Activated CD4-positive, alpha-beta memory T cell treated with anti-CD3 and anti-CD28 coated beads for 36 hours (primary cell): Measurements from ENCODE around the gene KDM4B. TPM values are rescaled to one million over a fixed set of nuclear protein-coding genes. Genes with fewer than 3 reads are reported as not detected.

Source experiments
- CTCF ChIA-PET: fragments of 350-600 bp; sonication (Branson Sonifier 250); formaldehyde crosslinking; loops from one replicate; lab custom pipeline; 2021; ENCODE audit warnings: antibody characterized with exemption, inconsistent platforms; lab: Charles Lee
- POLR2A ChIA-PET: fragments of 350-600 bp; sonication (Branson Sonifier 250); formaldehyde crosslinking; loops from one replicate; lab custom pipeline; 2021; ENCODE audit warnings: antibody characterized with exemption; lab: Charles Lee
- DNase-seq: peaks from one replicate; pipeline ENCODE4 v3.0.0-alpha.2; 2020
- H3K27ac Mint-ChIP-seq: one replicate; pipeline ENCODE4 v1.8.0; 2021; ENCODE audit warnings: mixed read lengths
- H3K27me3 Mint-ChIP-seq: one replicate; pipeline ENCODE4 v1.8.0; 2021; ENCODE audit warnings: mixed read lengths
- H3K36me3 Mint-ChIP-seq: one replicate; pipeline ENCODE4 v1.8.0; 2021; ENCODE audit warnings: mixed read lengths
- H3K4me1 Mint-ChIP-seq: one replicate; pipeline ENCODE4 v1.8.0; 2021; ENCODE audit warnings: low read depth, mixed read lengths
- H3K4me3 Mint-ChIP-seq: one replicate; pipeline ENCODE4 v1.8.0; 2021; ENCODE audit warnings: mild to moderate bottlenecking, mixed read lengths
- H3K9me3 Mint-ChIP-seq: one replicate; pipeline ENCODE4 v1.8.0; 2021; ENCODE audit warnings: mixed read lengths
- intact Hi-C: fragments of 100-400 bp; cut with micrococcal nuclease; formaldehyde crosslinking; loops from one replicate; pipeline ENCODE4 v1.15.1; 2023
- total RNA-seq, 2 experiments: library from RNA; stranded (reverse); gene quantifications; one replicate each; pipeline ENCODE4 v1.2.3, GENCODE V29; 2021

The KDM4B gene
- total RNA-seq, 2 experiments from 2014 or later = 19.2 to 20.6 TPM

DNA sequence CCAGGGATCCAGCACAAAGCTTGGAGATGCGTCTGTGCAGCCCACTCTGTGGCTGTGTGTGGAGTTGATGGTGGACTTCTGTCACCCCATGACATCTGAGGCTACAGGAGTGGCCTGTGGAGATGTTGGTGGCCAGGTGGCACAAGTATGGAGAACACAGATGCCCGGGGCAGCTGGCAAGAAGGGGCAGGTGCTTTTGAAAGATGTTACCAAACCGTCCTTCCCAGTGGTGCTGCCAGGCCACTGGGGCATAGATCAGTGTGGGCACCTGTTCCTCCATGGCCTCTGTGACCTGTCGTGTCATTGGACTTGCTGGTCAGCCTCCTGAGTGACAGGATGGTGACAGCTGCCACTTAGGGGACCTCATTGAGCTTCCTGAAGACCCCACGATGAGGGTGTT is 36.2 kb downstream of the KDM4B start:
- Mint-ChIP-seq H3K27me3 (no peaks in the 10 kb centered on the region), H3K27ac (no peak overlapping the region), H3K4me1 (peaks cover 3% of the 10 kb centered on the region), H3K9me3 (peaks cover 5% of the 10 kb centered on the region), H3K4me3 (no peak overlapping the region), H3K36me3 (peaks cover 11% of the 10 kb centered on the region)
- ChIA-PET POLR2A (no interaction called here), CTCF (no interaction called here)
- DNase-seq = no peak
- intact Hi-C loops = no loop called here

DNA sequence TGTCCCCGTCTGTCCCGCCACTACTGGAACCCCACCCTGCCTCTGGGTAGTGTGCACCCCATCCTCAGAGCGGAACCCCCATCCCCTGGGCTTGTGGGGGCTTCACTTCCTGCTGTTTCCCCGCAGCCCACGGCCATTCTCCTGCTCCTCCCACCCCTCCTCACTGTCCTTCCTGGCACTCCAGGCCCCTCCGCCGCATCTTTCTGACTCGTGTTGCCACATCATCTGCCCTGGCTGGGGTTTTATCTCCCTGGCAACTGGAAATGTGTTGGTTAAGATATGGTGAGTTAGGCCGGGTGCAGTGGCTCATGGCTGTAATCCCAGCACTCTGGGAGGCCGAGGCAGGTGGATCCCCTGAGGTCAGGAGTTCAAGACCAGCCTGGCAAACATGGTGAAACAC is 37.3 kb downstream of the KDM4B start:
- peaks cover 5% of the 10 kb centered on the region for H3K9me3 Mint-ChIP-seq
- no peak overlapping the region for H3K4me3 Mint-ChIP-seq
- H3K27me3 Mint-ChIP-seq = no peaks in the 10 kb centered on the region
- H3K27ac Mint-ChIP-seq = no peak overlapping the region
- peaks cover 11% of the 10 kb centered on the region for H3K36me3 Mint-ChIP-seq
- CTCF ChIA-PET = no interaction called here
- no peak for DNase-seq
- POLR2A ChIA-PET = no interaction called here
- H3K4me1 Mint-ChIP-seq = peaks cover 3% of the 10 kb centered on the region
- intact Hi-C loops = no loop called here

DNA sequence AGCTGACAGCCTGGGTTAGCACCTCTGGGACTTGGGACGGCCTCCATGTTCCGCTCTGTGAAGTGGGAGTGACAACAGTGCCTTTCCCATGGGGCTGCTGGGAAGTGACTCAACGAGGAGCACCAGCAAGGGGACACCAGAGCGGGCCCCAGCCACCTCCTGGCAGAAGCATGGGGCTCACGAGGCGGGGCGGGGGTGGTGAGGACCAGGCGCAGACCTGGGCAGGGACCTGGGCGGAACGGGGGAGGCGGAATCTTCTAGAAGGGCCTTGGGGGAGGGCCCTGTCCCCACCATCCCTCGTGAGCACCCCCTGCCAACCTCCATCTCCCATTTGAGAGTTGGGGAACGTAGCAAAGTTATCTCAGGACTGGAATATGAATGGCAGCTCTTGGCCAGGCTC is 37.9 kb downstream of the KDM4B start:
- no peak for DNase-seq
- Mint-ChIP-seq H3K36me3 (peaks cover 11% of the 10 kb centered on the region), H3K4me1 (no peaks in the 10 kb centered on the region), H3K4me3 (no peak overlapping the region), H3K9me3 (peaks cover 5% of the 10 kb centered on the region), H3K27me3 (no peaks in the 10 kb centered on the region), H3K27ac (no peak overlapping the region)
- intact Hi-C loops = no loop called here
- ChIA-PET POLR2A (no interaction called here), CTCF (no interaction called here)

DNA sequence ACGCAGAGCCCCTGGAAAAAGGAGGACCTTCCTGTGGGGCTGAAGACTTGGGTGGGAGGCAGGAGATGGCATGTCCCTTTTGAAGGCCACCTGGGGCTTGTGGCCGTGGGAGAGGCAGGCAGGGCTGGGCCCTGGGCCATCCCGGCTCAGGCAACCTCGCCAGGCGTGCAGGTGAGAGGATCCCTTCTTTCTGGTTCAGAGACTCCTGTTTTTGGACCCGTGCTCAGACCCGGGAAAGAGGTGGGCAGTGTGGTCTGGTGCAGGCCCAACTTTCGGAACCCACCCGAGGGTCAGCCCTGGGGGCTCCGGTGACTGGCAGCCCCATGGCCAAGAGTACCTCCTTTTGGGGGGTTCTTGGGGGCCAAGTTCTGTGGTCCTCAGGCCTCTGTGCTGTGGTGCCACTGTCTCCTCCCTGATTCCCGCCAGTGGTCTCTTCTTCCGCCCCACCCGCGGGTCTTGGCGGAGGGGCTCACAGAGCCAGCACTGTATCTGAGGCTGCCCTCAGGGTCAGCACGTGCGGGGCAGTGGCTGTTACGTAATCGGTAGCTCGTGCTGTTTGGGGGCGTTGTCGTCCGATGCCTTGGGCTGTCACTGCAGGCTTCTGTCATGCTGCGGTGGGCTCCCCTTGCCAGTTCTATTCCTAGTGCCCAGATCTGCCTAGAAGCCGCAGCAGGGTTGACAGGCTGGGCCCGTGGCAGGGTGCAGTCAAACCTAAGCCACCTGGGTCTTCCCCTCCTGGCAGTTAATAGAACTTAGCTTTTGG is 42.7 kb downstream of the KDM4B start:
- no peaks in the 10 kb centered on the region for H3K4me1 Mint-ChIP-seq
- CTCF ChIA-PET = interaction anchor here (1.3 kb wide), 1 partner anchor 19 kb away, joined by 3 read pairs; no protein-coding TSS in a partner anchor

DNA sequence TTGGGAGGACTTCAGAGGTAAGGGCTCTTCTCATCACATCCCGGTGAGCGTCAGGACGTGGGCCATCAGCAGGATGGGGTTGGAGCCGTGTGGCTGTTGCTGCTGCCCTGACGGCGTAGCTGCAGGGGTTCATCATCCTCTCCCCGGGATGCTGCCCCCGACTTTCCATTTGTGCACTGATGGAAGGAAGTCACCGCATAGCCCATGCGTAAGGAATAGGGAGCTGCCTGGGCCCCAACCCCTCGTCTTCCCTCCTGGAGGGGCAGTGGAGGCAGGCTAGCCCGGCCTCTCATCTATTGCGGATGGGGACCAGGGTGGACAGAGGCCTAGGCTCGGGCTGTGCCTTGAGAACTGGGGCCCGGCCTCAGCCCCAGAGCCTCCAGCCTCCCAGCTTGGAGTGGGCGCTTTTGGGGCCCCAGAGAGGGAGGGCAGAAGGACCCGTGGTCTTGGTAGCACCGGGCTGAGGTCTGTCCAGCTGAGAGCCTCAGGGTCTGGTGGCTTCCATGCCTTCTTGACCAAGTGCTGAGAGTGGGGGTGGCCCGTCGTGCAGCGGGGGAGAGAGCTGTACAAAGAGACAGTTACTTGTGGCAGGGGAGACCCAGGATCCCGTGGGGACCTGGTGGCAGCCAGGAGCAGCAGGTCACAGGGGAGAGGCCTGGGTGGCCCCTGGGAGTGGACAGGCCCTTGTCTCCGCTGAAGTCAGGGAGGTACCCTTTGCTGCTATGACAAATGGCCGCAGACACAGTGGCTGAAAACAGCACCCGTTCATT is 44.0 kb downstream of the KDM4B start:
- no peaks in the 10 kb centered on the region for H3K4me1 Mint-ChIP-seq
- ChIA-PET CTCF (interaction anchor here (1.3 kb wide), 1 partner anchor 18 kb away, joined by 3 read pairs; no protein-coding TSS in a partner anchor), POLR2A (no interaction called here)
- no peak overlapping the region for H3K4me3 Mint-ChIP-seq
- intact Hi-C loops = no loop called here
- H3K27ac Mint-ChIP-seq = no peak overlapping the region
- no peaks in the 10 kb centered on the region for H3K27me3 Mint-ChIP-seq
- peaks cover 3% of the 10 kb centered on the region for H3K9me3 Mint-ChIP-seq
- peaks cover 7% of the 10 kb centered on the region for H3K36me3 Mint-ChIP-seq
- no peak for DNase-seq

More for the DNA sequence above, 42.7 kb downstream of the KDM4B start:
- peaks cover 5% of the 10 kb centered on the region for H3K9me3 Mint-ChIP-seq
- H3K36me3 Mint-ChIP-seq = peaks cover 11% of the 10 kb centered on the region
- no peak overlapping the region for H3K27ac Mint-ChIP-seq
- intact Hi-C loops = no loop called here
- H3K4me3 Mint-ChIP-seq = no peak overlapping the region
- DNase-seq = no peak
- H3K27me3 Mint-ChIP-seq = no peaks in the 10 kb centered on the region
- POLR2A ChIA-PET = no interaction called here

DNA sequence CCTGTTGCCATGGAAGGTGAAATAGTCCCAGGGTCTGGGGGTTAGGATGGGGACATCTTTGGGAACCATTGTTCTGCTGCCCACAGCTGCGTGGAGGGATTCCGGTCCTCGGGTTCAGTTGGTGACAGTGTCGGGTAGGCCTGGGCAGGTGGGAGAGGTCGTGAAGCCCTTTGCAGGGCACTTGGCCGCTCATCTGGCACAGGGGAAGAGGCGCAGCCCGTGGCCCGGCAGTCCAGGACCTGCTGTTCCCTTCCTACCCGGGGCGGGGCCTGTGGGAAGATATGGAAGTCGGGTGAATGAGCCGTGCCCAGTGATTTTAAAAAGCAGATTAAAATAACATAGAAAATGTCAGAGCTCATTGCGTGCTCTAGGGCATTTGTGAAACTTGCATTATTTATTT is 44.8 kb downstream of the KDM4B start:
- DNase-seq = no peak
- Mint-ChIP-seq H3K27ac (no peak overlapping the region), H3K27me3 (no peaks in the 10 kb centered on the region), H3K36me3 (peaks cover 4% of the 10 kb centered on the region), H3K4me1 (peaks cover 4% of the 10 kb centered on the region), H3K9me3 (no peaks in the 10 kb centered on the region), H3K4me3 (no peak overlapping the region)
- ChIA-PET POLR2A (no interaction called here), CTCF (interaction anchor here (1.7 to 2.5 kb wide), 2 partner anchors 12 to 16 kb away, joined by 7 read pairs; no protein-coding TSS in a partner anchor)
- intact Hi-C loops = no loop called here

DNA sequence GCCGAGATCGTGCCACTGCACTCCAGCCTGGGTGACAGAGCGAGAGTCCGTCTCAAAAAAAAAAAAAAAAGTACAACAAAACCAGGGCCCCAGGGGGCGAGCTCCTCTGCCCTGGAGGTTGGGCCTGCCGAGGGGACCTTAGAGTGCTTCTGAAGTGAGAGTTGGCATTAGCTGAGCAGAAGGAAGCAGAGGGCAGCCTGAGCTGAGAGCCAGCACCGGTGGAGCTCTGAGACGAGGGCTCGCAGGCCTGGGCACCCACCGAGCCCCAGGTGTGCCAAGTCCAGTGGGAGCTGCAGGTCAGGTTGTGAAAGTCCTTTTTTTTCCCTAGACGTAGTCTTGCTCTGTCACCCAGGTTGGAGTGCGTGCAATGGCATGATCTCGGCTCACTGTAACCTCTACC is 46.0 kb downstream of the KDM4B start:
- Mint-ChIP-seq H3K27me3 (no peaks in the 10 kb centered on the region), H3K36me3 (peaks cover 4% of the 10 kb centered on the region), H3K4me3 (no peak overlapping the region), H3K27ac (no peak overlapping the region), H3K4me1 (peaks cover 4% of the 10 kb centered on the region), H3K9me3 (no peaks in the 10 kb centered on the region)
- CTCF ChIA-PET = interaction anchor here (0.9 to 2.5 kb wide), 4 partner anchors 13 to 224 kb away, joined by 3 to 7 read pairs (median 6); partner anchors contain the start of gene FEM1A
- POLR2A ChIA-PET = no interaction called here
- intact Hi-C loops = no loop called here
- no peak for DNase-seq

DNA sequence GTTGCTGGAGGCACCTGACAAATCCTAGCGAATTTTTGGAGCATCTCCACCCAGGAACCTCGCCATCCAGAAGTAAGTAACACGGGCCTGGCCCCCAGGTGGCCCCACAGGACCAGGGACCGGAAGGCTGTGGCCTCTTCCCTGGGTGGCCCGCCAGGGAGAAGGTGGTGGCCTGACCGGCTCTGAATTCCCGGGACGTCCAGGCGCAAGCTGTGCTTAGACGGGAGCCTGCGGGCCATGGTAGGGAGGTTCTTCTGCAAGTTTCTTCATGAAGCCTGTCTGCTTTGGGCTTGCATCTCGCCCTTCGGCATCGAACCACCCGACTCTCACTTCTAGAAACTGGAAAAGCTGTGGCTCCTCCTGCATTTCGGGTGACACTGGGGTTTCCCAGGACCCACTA is 47.4 kb downstream of the KDM4B start:
- POLR2A ChIA-PET = no interaction called here
- Mint-ChIP-seq H3K27me3 (no peaks in the 10 kb centered on the region), H3K36me3 (peaks cover 4% of the 10 kb centered on the region), H3K27ac (no peak overlapping the region), H3K4me1 (peaks cover 4% of the 10 kb centered on the region), H3K9me3 (no peaks in the 10 kb centered on the region), H3K4me3 (no peak overlapping the region)
- no peak for DNase-seq
- CTCF ChIA-PET = interaction anchor here (0.8 to 2.5 kb wide), 3 partner anchors 13 to 225 kb away, joined by 3 to 7 read pairs (median 3); partner anchors contain the start of gene FEM1A
- intact Hi-C loops = no loop called here

DNA sequence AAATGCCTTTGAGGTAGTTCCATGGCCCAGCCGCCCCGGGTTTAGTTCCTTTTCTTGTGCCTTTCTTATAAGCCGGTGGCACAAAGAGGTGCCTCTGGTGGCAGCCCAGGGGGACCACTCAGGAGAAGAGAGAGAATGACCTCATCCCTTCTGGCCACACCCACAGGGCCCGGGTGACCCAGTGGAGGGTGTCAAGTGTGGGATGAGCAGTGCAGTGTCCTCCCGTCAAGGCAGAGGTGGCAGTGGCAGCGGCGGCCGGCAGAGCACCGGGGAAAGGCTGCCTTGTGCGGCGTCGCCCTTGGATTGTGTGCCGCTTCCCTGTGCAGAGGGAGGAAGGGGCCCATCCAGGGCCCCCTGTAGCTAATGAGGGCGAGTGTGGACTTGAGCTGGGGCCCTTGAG is 47.9 kb downstream of the KDM4B start:
- Mint-ChIP-seq H3K4me1 (peaks cover 4% of the 10 kb centered on the region), H3K4me3 (no peak overlapping the region), H3K27me3 (no peaks in the 10 kb centered on the region), H3K36me3 (peaks cover 4% of the 10 kb centered on the region), H3K27ac (no peak overlapping the region), H3K9me3 (no peaks in the 10 kb centered on the region)
- no peak for DNase-seq
- POLR2A ChIA-PET = no interaction called here
- CTCF ChIA-PET = no interaction called here
- intact Hi-C loops = no loop called here

DNA sequence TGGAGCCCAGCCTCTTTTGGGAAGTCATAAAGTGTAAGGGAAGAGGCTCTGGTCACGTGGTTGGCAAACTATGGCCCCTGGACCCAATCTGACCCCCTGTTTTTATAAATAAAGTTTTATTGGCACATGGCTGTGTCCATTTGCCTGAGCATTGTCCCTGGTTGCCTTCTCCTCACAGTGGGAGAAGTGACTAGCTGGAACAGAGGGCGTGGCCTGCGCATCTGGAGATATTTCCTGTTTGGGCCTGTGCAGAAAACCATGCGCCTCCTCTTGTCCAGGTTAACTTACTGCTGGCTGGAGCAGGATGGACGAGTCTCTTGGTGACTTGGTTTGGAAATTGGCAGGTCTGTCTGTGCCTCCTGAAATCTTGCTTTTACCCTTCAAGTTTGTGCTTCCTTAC is 48.3 kb downstream of the KDM4B start:
- H3K4me1 Mint-ChIP-seq = peaks cover 4% of the 10 kb centered on the region
- ChIA-PET CTCF (no interaction called here), POLR2A (no interaction called here)
- intact Hi-C loops = no loop called here
- no peak overlapping the region for H3K27ac Mint-ChIP-seq
- H3K9me3 Mint-ChIP-seq = no peaks in the 10 kb centered on the region
- no peaks in the 10 kb centered on the region for H3K27me3 Mint-ChIP-seq
- H3K36me3 Mint-ChIP-seq = peaks cover 4% of the 10 kb centered on the region
- no peak overlapping the region for H3K4me3 Mint-ChIP-seq
- DNase-seq = no peak

DNA sequence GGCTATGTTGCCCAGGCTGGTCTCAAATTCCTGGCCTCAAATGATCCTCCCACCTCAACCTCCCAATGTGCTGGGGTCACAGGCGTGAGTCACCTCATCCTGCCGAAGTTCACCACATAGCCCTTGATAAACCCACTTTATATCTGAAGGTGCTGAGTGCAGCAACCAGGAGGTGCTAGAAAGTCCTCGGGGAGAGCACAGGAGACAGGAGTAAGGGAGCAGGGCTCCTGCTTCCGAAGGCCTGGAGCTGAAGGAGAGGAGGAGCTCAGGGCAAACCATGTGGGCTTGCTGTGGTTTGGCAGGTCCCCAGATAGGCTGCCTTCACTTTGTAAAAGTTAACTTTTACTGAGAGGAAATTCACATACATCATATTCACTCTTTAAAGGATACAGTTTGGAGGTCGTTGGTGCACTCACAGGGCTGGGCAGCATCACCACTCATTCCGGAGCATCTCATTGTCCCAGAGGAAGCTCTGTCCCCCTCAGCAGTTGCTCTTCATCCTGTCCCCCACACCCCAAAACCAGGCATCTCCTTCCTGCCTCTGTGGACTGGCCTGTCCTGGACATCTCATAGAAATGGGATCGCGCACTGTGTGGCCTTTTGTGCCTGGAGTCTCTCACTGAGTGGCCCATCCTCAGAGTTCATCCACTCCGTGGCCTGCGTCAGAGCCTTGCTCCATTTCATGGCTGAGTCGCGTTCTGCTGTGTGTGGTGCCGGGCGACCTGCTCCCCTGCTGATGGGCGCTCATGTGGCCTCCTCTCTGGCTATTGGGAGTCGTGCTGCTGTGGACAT is 49.5 kb downstream of the KDM4B start:
- Mint-ChIP-seq H3K4me3 (no peak overlapping the region), H3K36me3 (peaks cover 4% of the 10 kb centered on the region), H3K27ac (no peak overlapping the region), H3K27me3 (no peaks in the 10 kb centered on the region), H3K4me1 (peaks cover 4% of the 10 kb centered on the region), H3K9me3 (no peaks in the 10 kb centered on the region)
- intact Hi-C loops = no loop called here
- CTCF ChIA-PET = no interaction called here
- DNase-seq = no peak
- POLR2A ChIA-PET = no interaction called here

DNA sequence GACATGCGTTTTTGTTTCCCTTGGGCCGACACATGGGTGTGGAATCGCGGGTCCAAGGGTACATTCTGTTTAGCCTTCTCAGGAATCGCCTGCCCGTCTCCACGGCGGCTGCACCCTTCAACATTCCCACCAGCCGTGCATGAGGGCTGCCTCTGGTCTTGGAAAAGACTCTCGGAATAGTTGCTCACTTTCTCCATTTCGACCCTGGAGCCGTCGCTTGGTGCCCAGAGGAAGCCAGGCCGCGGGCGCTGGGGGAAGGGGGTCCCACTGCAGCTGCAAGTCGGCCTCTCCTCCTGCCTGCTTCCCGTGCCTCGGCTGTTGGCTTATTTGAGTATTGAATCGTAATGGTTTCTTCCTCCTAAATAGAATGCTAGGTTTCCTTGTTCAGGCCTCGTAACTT is 51.5 kb downstream of the KDM4B start:
- Mint-ChIP-seq H3K9me3 (no peaks in the 10 kb centered on the region), H3K4me1 (peaks cover 4% of the 10 kb centered on the region), H3K27me3 (no peaks in the 10 kb centered on the region), H3K4me3 (no peak overlapping the region), H3K36me3 (peaks cover 4% of the 10 kb centered on the region), H3K27ac (no peak overlapping the region)
- CTCF ChIA-PET = interaction anchor here (1.1 kb wide), 1 partner anchor 19 kb away, joined by 4 read pairs; no protein-coding TSS in a partner anchor
- POLR2A ChIA-PET = no interaction called here
- no peak for DNase-seq
- intact Hi-C loops = no loop called here
